Peyer's patch (tissue), 4 donors: ENCODE measurements around the gene RAPGEF5. TPM values are rescaled to one million over a fixed set of nuclear protein-coding genes. Genes with fewer than 3 reads are reported as not detected.

Experiments
- DNase-seq, 3 donors: peaks; one replicate each; pipeline ENCODE4 v3.0.0-alpha.2; 2017 to 2019
- H3K27ac ChIP-seq, 4 donors: fragments of 200-600 bp; sonication (generic); one replicate each; pipeline ENCODE4 v1.5.1; 2016 to 2019
- H3K27me3 ChIP-seq, 2 donors: fragments of 200-600 bp; sonication (generic); one replicate each; pipeline ENCODE4 v1.5.1; 2019
- H3K36me3 ChIP-seq, 3 donors: fragments of 200-600 bp; sonication (generic); one replicate each; pipeline ENCODE4 v1.5.1; 2016 to 2019
- H3K4me1 ChIP-seq, 4 donors: fragments of 200-600 bp; sonication (generic); one replicate each; pipeline ENCODE4 v1.5.1; 2016 to 2019
- H3K4me3 ChIP-seq, 4 donors: fragments of 200-600 bp; sonication (generic); 1 replicate in 3 of 4; 2 replicates in 1 of 4; pipeline ENCODE4 v1.5.1; 2016 to 2019; ENCODE audit warnings: mild to moderate bottlenecking in 1 of 4
- H3K9me3 ChIP-seq, 4 donors: fragments of 200-600 bp; sonication (generic); one replicate each; pipeline ENCODE4 v1.5.1; 2016 to 2019; ENCODE audit warnings: mild to moderate bottlenecking in 1 of 4
- POLR2A ChIP-seq, 2 donors: fragments of 450-650 bp; IDR thresholded peaks; one replicate each; pipeline ENCODE4 v1.5.1; 2017; ENCODE audit warnings: antibody characterized with exemption in 2 of 2, mild to moderate bottlenecking in 2 of 2, moderate library complexity in 2 of 2
- total RNA-seq, 4 donors: library from RNA; depleted of rRNA; stranded (reverse); fragments of >200 nt; gene quantifications; one replicate each; pipeline ENCODE4 v1.1.0, GENCODE V29; 2016
- TF ChIP-seq, protein P1 (sequence below), 6 experiments: fragments of 450-650 bp in 4 of 6; fragments of 200-600 bp in 2 of 6; sonication (generic) in 1 of 6; IDR thresholded peaks; one replicate each; pipeline ENCODE4 v1.5.1; 2017 to 2019; ENCODE audit warnings: antibody characterized with exemption in 6 of 6, mild to moderate bottlenecking in 3 of 6, moderate library complexity in 1 of 6

RAPGEF5 gene
- total RNA-seq, 4 donors from 2014 or later = 92.8 to 144 (median 111) TPM

DNA sequence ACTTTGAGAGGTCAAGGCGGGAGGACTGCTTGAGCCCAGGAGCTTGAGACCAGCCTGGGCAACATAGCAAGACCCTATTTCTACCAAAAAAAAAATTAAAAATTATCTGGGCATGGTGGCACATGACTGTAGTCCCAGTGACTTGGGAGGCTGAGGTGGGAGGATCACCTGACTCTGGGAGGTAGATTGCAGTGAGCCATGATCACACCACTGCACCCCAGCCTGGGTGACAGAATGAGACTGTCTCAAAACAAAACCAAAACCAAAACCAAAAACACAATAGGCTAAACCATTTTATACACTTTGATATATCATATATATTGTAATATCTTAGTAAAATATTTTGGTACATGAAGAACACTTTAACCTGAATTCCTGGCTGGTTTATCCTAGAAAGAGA is 101.6 kb downstream of the RAPGEF5 start:
- Histone ChIP-seq H3K9me3 (no peaks in the 10 kb centered on the region), H3K4me1 (no peaks in the 10 kb centered on the region), H3K36me3 (peaks cover 0 to 7% (median 0%) of the 10 kb centered on the region in 3 donors), H3K27ac (no peak overlapping the region), H3K27me3 (no peaks in the 10 kb centered on the region), H3K4me3 (no peak overlapping the region)
- no peak for TF ChIP-seq POLR2A (IDR thresholded peaks at IDR 0.05)
- TF ChIP-seq, protein P1, sequence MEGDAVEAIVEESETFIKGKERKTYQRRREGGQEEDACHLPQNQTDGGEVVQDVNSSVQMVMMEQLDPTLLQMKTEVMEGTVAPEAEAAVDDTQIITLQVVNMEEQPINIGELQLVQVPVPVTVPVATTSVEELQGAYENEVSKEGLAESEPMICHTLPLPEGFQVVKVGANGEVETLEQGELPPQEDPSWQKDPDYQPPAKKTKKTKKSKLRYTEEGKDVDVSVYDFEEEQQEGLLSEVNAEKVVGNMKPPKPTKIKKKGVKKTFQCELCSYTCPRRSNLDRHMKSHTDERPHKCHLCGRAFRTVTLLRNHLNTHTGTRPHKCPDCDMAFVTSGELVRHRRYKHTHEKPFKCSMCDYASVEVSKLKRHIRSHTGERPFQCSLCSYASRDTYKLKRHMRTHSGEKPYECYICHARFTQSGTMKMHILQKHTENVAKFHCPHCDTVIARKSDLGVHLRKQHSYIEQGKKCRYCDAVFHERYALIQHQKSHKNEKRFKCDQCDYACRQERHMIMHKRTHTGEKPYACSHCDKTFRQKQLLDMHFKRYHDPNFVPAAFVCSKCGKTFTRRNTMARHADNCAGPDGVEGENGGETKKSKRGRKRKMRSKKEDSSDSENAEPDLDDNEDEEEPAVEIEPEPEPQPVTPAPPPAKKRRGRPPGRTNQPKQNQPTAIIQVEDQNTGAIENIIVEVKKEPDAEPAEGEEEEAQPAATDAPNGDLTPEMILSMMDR (IDR thresholded peaks at IDR 0.05) = no peak
- no peak for DNase-seq

DNA sequence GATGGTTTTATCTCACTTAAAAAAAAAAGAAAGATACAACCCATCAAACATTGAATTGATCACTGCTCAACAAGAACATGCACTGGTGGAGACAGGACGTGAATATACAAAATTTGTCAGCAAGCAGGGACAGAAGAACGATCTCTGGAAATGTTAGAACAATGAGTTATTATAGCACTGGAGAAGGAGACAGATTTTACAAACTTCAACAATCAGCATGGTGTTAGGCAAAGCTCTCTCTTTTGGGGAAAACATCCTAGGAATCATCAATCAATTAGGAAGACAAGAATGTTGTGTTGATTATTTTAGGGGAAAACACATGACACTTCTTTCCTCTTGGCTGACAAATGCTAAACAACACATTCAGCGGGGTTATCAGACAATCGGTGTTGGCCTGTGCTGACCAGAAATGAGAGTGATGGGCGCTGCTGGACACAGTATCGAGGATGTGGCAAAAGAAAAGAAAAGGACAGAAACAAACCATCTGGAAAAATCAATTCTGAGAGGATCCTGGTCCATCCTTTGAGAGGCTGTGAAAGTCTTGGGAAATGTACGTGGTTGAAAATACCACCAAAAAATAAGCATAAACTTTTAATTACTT is 103.9 kb downstream of the RAPGEF5 start:
- no peak overlapping the region for H3K4me3 ChIP-seq
- H3K9me3 ChIP-seq = no peaks in the 10 kb centered on the region
- H3K27ac ChIP-seq = no peak overlapping the region
- no peaks in the 10 kb centered on the region for H3K36me3 ChIP-seq
- H3K27me3 ChIP-seq = no peaks in the 10 kb centered on the region
- DNase-seq = no peak
- H3K4me1 ChIP-seq = no peaks in the 10 kb centered on the region
- TF ChIP-seq, protein P1 (IDR thresholded peaks at IDR 0.05) = no peak
- no peak for TF ChIP-seq POLR2A (IDR thresholded peaks at IDR 0.05)

DNA sequence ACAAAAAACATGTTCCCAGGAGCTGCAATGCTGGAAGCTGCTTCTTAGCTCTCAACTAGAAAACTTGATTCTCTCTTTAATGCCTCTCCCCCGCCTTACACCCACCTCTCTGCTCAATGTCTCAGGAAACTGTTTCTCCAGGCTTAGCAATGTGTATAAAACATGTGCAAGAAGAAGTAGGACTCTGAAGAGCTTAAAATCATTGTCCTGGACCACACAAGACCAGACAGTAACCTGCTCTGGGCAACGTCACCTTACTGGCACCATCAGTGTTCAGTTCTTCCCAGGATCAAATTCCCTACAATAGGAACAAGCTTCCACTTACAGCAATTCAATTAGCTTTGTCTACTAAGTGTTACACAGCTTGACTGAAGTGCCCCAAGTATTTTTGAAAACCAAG is 104.9 kb downstream of the RAPGEF5 start:
- Histone ChIP-seq H3K36me3 (no peaks in the 10 kb centered on the region), H3K9me3 (no peaks in the 10 kb centered on the region), H3K27me3 (no peaks in the 10 kb centered on the region), H3K27ac (no peak overlapping the region), H3K4me1 (no peaks in the 10 kb centered on the region), H3K4me3 (no peak overlapping the region)
- no peak for DNase-seq
- TF ChIP-seq, protein P1 (IDR thresholded peaks at IDR 0.05) = no peak
- TF ChIP-seq POLR2A (IDR thresholded peaks at IDR 0.05) = no peak

DNA sequence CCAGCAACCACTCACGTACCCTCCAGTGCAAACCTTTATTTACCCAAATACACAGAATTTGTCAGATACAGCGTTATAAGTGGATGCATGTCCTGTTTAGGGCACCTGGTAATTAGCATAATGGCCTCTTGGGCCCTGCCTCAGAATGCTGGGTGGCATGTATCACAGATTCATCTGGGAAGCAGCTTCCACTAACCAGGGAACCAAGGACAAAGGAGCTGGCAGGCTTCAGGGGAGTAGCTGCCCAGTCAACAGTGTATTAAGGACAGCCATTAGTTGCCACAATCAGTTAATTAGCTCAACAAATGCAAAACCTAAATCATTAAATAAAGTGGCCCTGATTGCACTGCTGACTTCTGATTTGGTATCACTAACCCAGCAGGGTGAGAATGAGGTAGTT is 105.7 kb downstream of the RAPGEF5 start:
- no peak overlapping the region for H3K27ac ChIP-seq
- no peak overlapping the region for H3K4me3 ChIP-seq
- DNase-seq = no peak
- no peaks in the 10 kb centered on the region for H3K4me1 ChIP-seq
- TF ChIP-seq POLR2A (IDR thresholded peaks at IDR 0.05) = no peak
- TF ChIP-seq, protein P1 (IDR thresholded peaks at IDR 0.05) = no peak
- H3K27me3 ChIP-seq = no peaks in the 10 kb centered on the region
- H3K9me3 ChIP-seq = no peaks in the 10 kb centered on the region
- no peaks in the 10 kb centered on the region for H3K36me3 ChIP-seq

DNA sequence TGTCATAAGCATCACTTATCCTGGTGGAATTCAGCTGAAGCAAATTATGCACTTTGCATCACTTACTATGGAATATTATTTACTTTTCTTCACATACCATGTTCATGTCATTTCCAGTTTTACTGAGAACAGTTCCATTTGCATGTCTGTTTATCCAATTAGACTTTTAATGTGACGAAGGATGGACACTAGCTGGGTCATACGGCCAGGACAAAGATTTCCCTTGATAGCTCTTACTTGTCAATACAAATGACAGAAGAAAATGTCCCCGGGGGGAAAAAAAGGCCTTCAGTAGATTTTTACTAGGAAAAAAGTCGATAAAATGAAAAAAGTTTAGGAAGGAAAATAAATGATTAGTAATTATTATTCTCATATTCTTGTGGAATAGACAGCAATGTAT is 106.6 kb downstream of the RAPGEF5 start:
- Histone ChIP-seq H3K27me3 (no peaks in the 10 kb centered on the region), H3K27ac (no peak overlapping the region), H3K4me1 (no peaks in the 10 kb centered on the region), H3K4me3 (no peak overlapping the region), H3K36me3 (no peaks in the 10 kb centered on the region), H3K9me3 (no peaks in the 10 kb centered on the region)
- DNase-seq = no peak
- TF ChIP-seq, protein P1 (IDR thresholded peaks at IDR 0.05) = no peak
- no peak for TF ChIP-seq POLR2A (IDR thresholded peaks at IDR 0.05)
